Prostate gland (tissue), 2 donors: ENCODE results near the gene DAPP1.

Experiments
- POLR2A ChIP-seq: fragments of 450-650 bp; IDR thresholded peaks from one replicate; pipeline ENCODE4 v1.6.1; 2016; ENCODE audit warnings: antibody characterized with exemption, mild to moderate bottlenecking
- TF ChIP-seq, protein P1 (sequence below), 4 experiments: fragments of 200-600 bp in 2 of 4; fragments of 450-650 bp in 2 of 4; sonication (generic) in 2 of 4; IDR thresholded peaks; 1 replicate in 3 of 4; 2 replicates in 1 of 4; pipeline ENCODE4 v1.5.1; 2016 to 2019; ENCODE audit warnings: antibody characterized with exemption in 4 of 4, mild to moderate bottlenecking in 2 of 4, moderate library complexity in 2 of 4

- TF ChIP-seq POLR2A: no peak
- TF ChIP-seq, protein P1, sequence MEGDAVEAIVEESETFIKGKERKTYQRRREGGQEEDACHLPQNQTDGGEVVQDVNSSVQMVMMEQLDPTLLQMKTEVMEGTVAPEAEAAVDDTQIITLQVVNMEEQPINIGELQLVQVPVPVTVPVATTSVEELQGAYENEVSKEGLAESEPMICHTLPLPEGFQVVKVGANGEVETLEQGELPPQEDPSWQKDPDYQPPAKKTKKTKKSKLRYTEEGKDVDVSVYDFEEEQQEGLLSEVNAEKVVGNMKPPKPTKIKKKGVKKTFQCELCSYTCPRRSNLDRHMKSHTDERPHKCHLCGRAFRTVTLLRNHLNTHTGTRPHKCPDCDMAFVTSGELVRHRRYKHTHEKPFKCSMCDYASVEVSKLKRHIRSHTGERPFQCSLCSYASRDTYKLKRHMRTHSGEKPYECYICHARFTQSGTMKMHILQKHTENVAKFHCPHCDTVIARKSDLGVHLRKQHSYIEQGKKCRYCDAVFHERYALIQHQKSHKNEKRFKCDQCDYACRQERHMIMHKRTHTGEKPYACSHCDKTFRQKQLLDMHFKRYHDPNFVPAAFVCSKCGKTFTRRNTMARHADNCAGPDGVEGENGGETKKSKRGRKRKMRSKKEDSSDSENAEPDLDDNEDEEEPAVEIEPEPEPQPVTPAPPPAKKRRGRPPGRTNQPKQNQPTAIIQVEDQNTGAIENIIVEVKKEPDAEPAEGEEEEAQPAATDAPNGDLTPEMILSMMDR (IDR thresholded peaks at IDR 0.05): no peak
Measured at GRCh38 chr4:99811117-99811516, 5.5 kb upstream of the DAPP1 start.
